MCF 10A (cell line): ENCODE measurements around the gene PYY. TPM values are rescaled to one million over a fixed set of nuclear protein-coding genes. Genes with fewer than 3 reads are reported as not detected.
"Not testable (repeated sequence)": the region's sequence is repeated elsewhere in the genome, so short reads cannot be mapped to it uniquely, and the experiment has no call there.

Experiments
- BruUV-seq: library from RNA; stranded (reverse); fragments of 400-500 nt; replicated peaks from 2 replicates; lab custom pipeline; 2021; lab: Mats Ljungman, UMichigan
- CTCF ChIA-PET: fragments of 300-600 bp; sonication (Branson Sonifier 250); formaldehyde crosslinking; extraction: SDS; loops from one replicate; lab custom pipeline; 2021; ENCODE audit warnings: antibody characterized with exemption, inconsistent platforms; lab: Yijun Ruan, JAX
- POLR2A ChIA-PET: fragments of 300-600, 350-650 bp; sonication (Branson Sonifier 250); formaldehyde crosslinking; extraction: SDS; loops from one replicate; lab custom pipeline; 2020; ENCODE audit warnings: antibody characterized with exemption, inconsistent platforms; lab: Yijun Ruan, JAX
- DNase-seq: peaks from one replicate; pipeline ENCODE4 v3.0.0-alpha.2; 2018; ENCODE audit not compliant: unreplicated experiment
- H3K27ac Mint-ChIP-seq: one replicate; pipeline ENCODE4 v1.8.0; 2022; ENCODE audit warnings: mild to moderate bottlenecking, low read depth, mixed read lengths; ENCODE audit not compliant: unreplicated experiment
- H3K27me3 Mint-ChIP-seq: one replicate; pipeline ENCODE4 v1.8.0; 2022; ENCODE audit warnings: mixed read lengths; ENCODE audit not compliant: insufficient read depth, unreplicated experiment
- H3K36me3 Mint-ChIP-seq: one replicate; pipeline ENCODE4 v1.8.0; 2022; ENCODE audit warnings: mild to moderate bottlenecking, moderate library complexity, mixed read lengths; ENCODE audit not compliant: insufficient read depth, unreplicated experiment
- H3K4me1 Mint-ChIP-seq: one replicate; pipeline ENCODE4 v1.8.0; 2022; ENCODE audit warnings: mixed read lengths; ENCODE audit not compliant: insufficient read depth, unreplicated experiment
- H3K4me3 Mint-ChIP-seq: one replicate; pipeline ENCODE4 v1.8.0; 2022; ENCODE audit warnings: mild to moderate bottlenecking, moderate library complexity, mixed read lengths; ENCODE audit not compliant: unreplicated experiment
- H3K9me3 Mint-ChIP-seq: one replicate; pipeline ENCODE4 v1.8.0; 2022; ENCODE audit warnings: mixed read lengths; ENCODE audit not compliant: unreplicated experiment
- CTCF ChIP-seq: fragments of 200-600 bp; IDR thresholded peaks from one replicate; pipeline ENCODE4 v1.8.0; 2022; ENCODE audit warnings: antibody characterized with exemption, mild to moderate bottlenecking; ENCODE audit not compliant: unreplicated experiment
- intact Hi-C: fragments of 100-400 bp; cut with micrococcal nuclease; formaldehyde crosslinking; loops from 2 replicates; pipeline ENCODE4 v1.14.1; 2022
- total RNA-seq: library from RNA; stranded (reverse); gene quantifications from 2 replicates; pipeline ENCODE4 v1.2.3, GENCODE V29; 2022

The PYY gene
- total RNA-seq, 1 experiment from 2014 or later: not detected

GRCh38 chr17:43932357-43932756 is 21.4 kb downstream of the PYY start:
- ChIA-PET POLR2A (no interaction called here), CTCF (no interaction called here)
- Mint-ChIP-seq H3K9me3 (no peaks in the 10 kb centered on the region), H3K27ac (no peak overlapping the region), H3K36me3 (no peaks in the 10 kb centered on the region), H3K27me3 (peaks cover 32% of the 10 kb centered on the region), H3K4me1 (peaks cover 4% of the 10 kb centered on the region), H3K4me3 (no peak overlapping the region)
- TF ChIP-seq CTCF: no peak
- intact Hi-C loops: no loop called here
- no TSS peak for BruUV-seq
- no peak for DNase-seq

- no peaks in the 10 kb centered on the region for H3K36me3 Mint-ChIP-seq
- DNase-seq: no peak
- no TSS peak for BruUV-seq
- intact Hi-C loops: no loop called here
- TF ChIP-seq CTCF: no peak
- no peaks in the 10 kb centered on the region for H3K4me1 Mint-ChIP-seq
- ChIA-PET CTCF (interaction anchor here (0.5 to 2.4 kb wide), 4 partner anchors 9 to 738 kb away, joined by 3 to 10 read pairs (median 3); no protein-coding TSS in a partner anchor), POLR2A (interaction anchor here (0.6 kb wide), 1 partner anchor 36 kb away, joined by 4 read pairs; no protein-coding TSS in a partner anchor)
- H3K27ac Mint-ChIP-seq: no peak overlapping the region
- no peaks in the 10 kb centered on the region for H3K9me3 Mint-ChIP-seq
- H3K4me3 Mint-ChIP-seq: no peak overlapping the region
- H3K27me3 Mint-ChIP-seq: peaks cover 38% of the 10 kb centered on the region
Observed at GRCh38 chr17:43931062-43931571, 22.6 kb downstream of the PYY start.

GRCh38 chr17:43928609-43929008 is 25.1 kb downstream of the PYY start:
- Mint-ChIP-seq H3K4me1 (no peaks in the 10 kb centered on the region), H3K9me3 (no peaks in the 10 kb centered on the region), H3K27ac (no peak overlapping the region), H3K36me3 (no peaks in the 10 kb centered on the region), H3K4me3 (no peak overlapping the region), H3K27me3 (peaks cover 57% of the 10 kb centered on the region)
- POLR2A ChIA-PET: no interaction called here
- no peak for DNase-seq
- no peak for TF ChIP-seq CTCF
- intact Hi-C loops: no loop called here
- CTCF ChIA-PET: interaction anchor here (0.6 to 1.7 kb wide), 4 partner anchors 15 to 268 kb away, joined by 3 to 4 read pairs (median 4); no protein-coding TSS in a partner anchor
- BruUV-seq: no TSS peak

- H3K27ac Mint-ChIP-seq, POLR2A ChIA-PET, BruUV-seq: not testable (repeated sequence)
Observed at GRCh38 chr17:43927929-43928328, 25.8 kb downstream of the PYY start.

More at GRCh38 chr17:43927929-43928328, 25.8 kb downstream of the PYY start:
- H3K9me3 Mint-ChIP-seq, intact Hi-C loops, DNase-seq, H3K4me1 Mint-ChIP-seq, H3K4me3 Mint-ChIP-seq, H3K36me3 Mint-ChIP-seq: not testable (repeated sequence)
- CTCF ChIA-PET: interaction anchor here (0.6 to 1.7 kb wide), 3 partner anchors 16 to 267 kb away, joined by 3 to 4 read pairs (median 3); no protein-coding TSS in a partner anchor
- peaks cover 64% of the 10 kb centered on the region for H3K27me3 Mint-ChIP-seq
